ENCODE data around the gene IFT25. TPM values are rescaled to one million over a fixed set of nuclear protein-coding genes. Genes with fewer than 3 reads are reported as not detected.

The IFT25 gene
- total and polyA plus RNA-seq, 2 of the 13 experiments (the other 11 are each of a cell fraction or from before 2014, with no cell fraction given), result 19.7 to 48.0 TPM

DNA sequence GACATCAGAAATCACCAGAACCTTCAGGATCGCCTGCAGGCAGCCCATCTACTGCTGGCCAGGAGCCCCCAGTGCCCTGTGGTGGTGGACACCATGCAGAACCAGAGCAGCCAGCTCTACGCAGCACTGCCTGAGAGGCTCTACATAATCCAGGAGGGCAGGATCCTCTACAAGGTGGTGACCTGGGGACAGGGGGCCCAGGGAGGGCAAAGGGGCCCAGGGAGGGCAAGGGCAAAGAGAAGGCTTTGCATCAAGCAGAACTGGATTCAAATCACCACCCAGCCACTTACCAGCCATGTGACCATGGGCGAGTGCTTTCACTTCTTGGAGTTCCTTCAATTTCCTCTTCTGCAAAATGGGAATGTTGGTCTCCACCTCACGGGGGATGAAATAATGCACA is 39.4 kb downstream of the IFT25 start:
- TF ChIP-seq ZNF629 (CRISPR knock-in tag; conservative IDR thresholded peaks at IDR 0.05) (no peak), MIXL1 (CRISPR knock-in tag; IDR thresholded peaks at IDR 0.05) (no peak), TBX3 (IDR thresholded peaks at IDR 0.05; ENCODE audit: borderline replicate concordance) (no peak), ZNF329 (CRISPR knock-in tag; IDR thresholded peaks at IDR 0.05; ENCODE audit: low read depth) (no peak), MTA1 (CRISPR knock-in tag; IDR thresholded peaks at IDR 0.05; ENCODE audit: borderline replicate concordance) (no peak)
- TF ChIP-seq, protein P1, sequence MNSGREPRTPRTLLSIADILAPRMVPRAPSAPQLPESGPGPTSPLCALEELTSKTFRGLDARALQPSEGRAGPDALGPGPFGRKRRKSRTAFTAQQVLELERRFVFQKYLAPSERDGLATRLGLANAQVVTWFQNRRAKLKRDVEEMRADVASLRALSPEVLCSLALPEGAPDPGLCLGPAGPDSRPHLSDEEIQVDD (CRISPR knock-in tag; IDR thresholded peaks at IDR 0.05; ENCODE audit: borderline replicate concordance), result no peak
- CTCF ChIA-PET (ENCODE audit: low intra/inter-chr PET ratio, low total read pairs), result no interaction called here
- peaks cover 88% of the 10 kb centered on the region for H3K4me1 ChIP-seq (ENCODE audit: insufficient read depth, low read length)
- no peak overlapping the region for H3K4me3 ChIP-seq (replicated peaks in 1 of 3; ENCODE audit: insufficient read depth in 1 of 3, low read depth in 2 of 3, low read length in 3 of 3)
- DNase-seq (ENCODE audit: low spot score) (no peak), ATAC-seq (no peak), FAIRE-seq (no peak)
- no peaks in the 10 kb centered on the region for H3K27me3 ChIP-seq (ENCODE audit: control insufficient read depth in 1 of 2, insufficient read depth in 2 of 2, low read length in 2 of 2)
- H3K9ac ChIP-seq (ENCODE audit: insufficient read depth, low read depth, low read length), result no peak overlapping the region
- intact Hi-C loops (cut with micrococcal nuclease; ENCODE audit: unreplicated experiment) (no loop called here), in situ Hi-C loops (cut with HindIII; ENCODE audit: extremely low pct_ligation_motif_present, low pct_unique_long_range_greater_than_20kb) (no loop called here)
- 100% methylated on average over 2 of the region's 4 CpGs for WGBS (ENCODE audit: low lambda C conversion rate)
- H3K27ac ChIP-seq (ENCODE audit: extremely low read length, insufficient read depth, low read length), result no peak overlapping the region
- no peaks in the 10 kb centered on the region for H3K9me3 ChIP-seq (ENCODE audit: low read length)
- no peak overlapping the region for H2AFZ ChIP-seq (ENCODE audit: low read length)
- BruUV-seq (replicated peaks), result no TSS peak
- no peaks in the 10 kb centered on the region for H3K79me2 ChIP-seq (ENCODE audit: insufficient read depth, low read length)
- no peaks in the 10 kb centered on the region for H3K36me3 ChIP-seq (replicated peaks in 1 of 2; ENCODE audit: control insufficient read depth in 1 of 2, insufficient read depth in 2 of 2, low read length in 2 of 2)
- H3K4me2 ChIP-seq (ENCODE audit: low read depth, low read length), result no peak overlapping the region
- H4K20me1 ChIP-seq (ENCODE audit: insufficient read depth, low read length), result no peaks in the 10 kb centered on the region
- POLR2A ChIA-PET, result no interaction called here

- 95% methylated on average over 7 of the region's 8 CpGs for WGBS (ENCODE audit: low lambda C conversion rate)
- H4K20me1 ChIP-seq (ENCODE audit: insufficient read depth, low read length), result no peaks in the 10 kb centered on the region
- H3K36me3 ChIP-seq (replicated peaks in 1 of 2; ENCODE audit: control insufficient read depth in 1 of 2, insufficient read depth in 2 of 2, low read length in 2 of 2), result no peaks in the 10 kb centered on the region
- no peak overlapping the region for H3K4me2 ChIP-seq (ENCODE audit: low read depth, low read length)
- H3K27ac ChIP-seq (ENCODE audit: extremely low read length, insufficient read depth, low read length), result no peak overlapping the region
- no peaks in the 10 kb centered on the region for H3K79me2 ChIP-seq (ENCODE audit: insufficient read depth, low read length)
- no peak for ATAC-seq
- DNase-seq (ENCODE audit: low spot score), result no peak
- no peak overlapping the region for H3K9ac ChIP-seq (ENCODE audit: insufficient read depth, low read depth, low read length)
- no peaks in the 10 kb centered on the region for H3K27me3 ChIP-seq (ENCODE audit: control insufficient read depth in 1 of 2, insufficient read depth in 2 of 2, low read length in 2 of 2)
- no peak overlapping the region for H3K4me3 ChIP-seq (replicated peaks in 1 of 3; ENCODE audit: insufficient read depth in 1 of 3, low read depth in 2 of 3, low read length in 3 of 3)
- ChIA-PET POLR2A (no interaction called here), CTCF (ENCODE audit: low intra/inter-chr PET ratio, low total read pairs) (no interaction called here)
- FAIRE-seq, result no peak
- no peak overlapping the region for H2AFZ ChIP-seq (ENCODE audit: low read length)
- H3K9me3 ChIP-seq (ENCODE audit: low read length), result no peaks in the 10 kb centered on the region
- BruUV-seq (replicated peaks), result no TSS peak
- peaks cover 89% of the 10 kb centered on the region for H3K4me1 ChIP-seq (ENCODE audit: insufficient read depth, low read length)
- intact Hi-C loops (cut with micrococcal nuclease; ENCODE audit: unreplicated experiment) (no loop called here), in situ Hi-C loops (cut with HindIII; ENCODE audit: extremely low pct_ligation_motif_present, low pct_unique_long_range_greater_than_20kb) (no loop called here)
- no peak for TF ChIP-seq ZNF777 (CRISPR knock-in tag; IDR thresholded peaks at IDR 0.05)
- TF ChIP-seq ZNF792 (CRISPR knock-in tag; IDR thresholded peaks at IDR 0.05), result no peak
- no peak for TF ChIP-seq NFYB (CRISPR knock-in tag; IDR thresholded peaks at IDR 0.05)
- TF ChIP-seq ZNF431 (CRISPR knock-in tag; IDR thresholded peaks at IDR 0.05; ENCODE audit: borderline replicate concordance, low read depth), result no peak
- TF ChIP-seq ARHGAP35 (CRISPR knock-in tag; IDR thresholded peaks at IDR 0.05; ENCODE audit: borderline replicate concordance), result no peak
- TF ChIP-seq ZNF703 (CRISPR knock-in tag; IDR thresholded peaks at IDR 0.05; ENCODE audit: borderline replicate concordance), result no peak
- no peak for TF ChIP-seq RORA (CRISPR knock-in tag; IDR thresholded peaks at IDR 0.05)
- no peak for TF ChIP-seq KDM1A (CRISPR knock-in tag; IDR thresholded peaks at IDR 0.05)
- no peak for TF ChIP-seq NCOA2 (CRISPR knock-in tag; IDR thresholded peaks at IDR 0.05)
- TF ChIP-seq ZNF292 (CRISPR knock-in tag; IDR thresholded peaks at IDR 0.05; ENCODE audit: borderline replicate concordance, low read depth), result no peak
- TF ChIP-seq HMGA1 (CRISPR knock-in tag; conservative IDR thresholded peaks at IDR 0.05), result no peak
- TF ChIP-seq FLYWCH1 (CRISPR knock-in tag; IDR thresholded peaks at IDR 0.05), result no peak
- TF ChIP-seq SNAPC2 (CRISPR knock-in tag; IDR thresholded peaks at IDR 0.05), result no peak
Observed at GRCh38 chr1:53905509-53905908, 40.0 kb downstream of the IFT25 start.

All from HepG2 (cell line).